ENCODE data around the gene PKNOX2.

Gene PKNOX2

DNA sequence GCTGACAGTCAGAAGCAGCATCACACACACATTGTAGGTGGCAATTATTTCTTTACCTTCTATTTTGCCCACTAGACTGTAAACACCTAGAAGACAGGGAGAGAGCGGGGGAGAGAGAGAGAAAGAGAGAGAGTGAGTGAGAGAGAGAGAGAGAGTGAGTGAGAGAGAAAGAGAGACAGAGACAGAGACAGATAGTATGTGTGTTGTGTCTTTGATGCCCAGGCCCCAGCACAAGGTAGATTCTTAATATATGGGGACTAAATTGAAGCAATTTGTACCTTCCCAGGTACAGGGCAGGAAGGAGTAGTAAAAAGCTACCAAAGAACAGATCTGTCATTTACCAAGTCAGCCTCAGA lies 163.7 kb downstream of the PKNOX2 start:
- H3K27ac Mint-ChIP-seq: no peak overlapping the region
- DNase-seq (no peak), ATAC-seq (replicated peaks) (no peak)
- no peaks in the 10 kb centered on the region for H3K36me3 Mint-ChIP-seq (ENCODE audit: insufficient read depth)
- no peaks in the 10 kb centered on the region for H3K9me3 Mint-ChIP-seq
- H3K4me1 Mint-ChIP-seq (ENCODE audit: low read depth in 2 of 2): no peaks in the 10 kb centered on the region
- peaks cover 73 to 84% of the 10 kb centered on the region in 2 donors for H3K27me3 Mint-ChIP-seq
- no peak overlapping the region for H3K4me3 Mint-ChIP-seq

DNA sequence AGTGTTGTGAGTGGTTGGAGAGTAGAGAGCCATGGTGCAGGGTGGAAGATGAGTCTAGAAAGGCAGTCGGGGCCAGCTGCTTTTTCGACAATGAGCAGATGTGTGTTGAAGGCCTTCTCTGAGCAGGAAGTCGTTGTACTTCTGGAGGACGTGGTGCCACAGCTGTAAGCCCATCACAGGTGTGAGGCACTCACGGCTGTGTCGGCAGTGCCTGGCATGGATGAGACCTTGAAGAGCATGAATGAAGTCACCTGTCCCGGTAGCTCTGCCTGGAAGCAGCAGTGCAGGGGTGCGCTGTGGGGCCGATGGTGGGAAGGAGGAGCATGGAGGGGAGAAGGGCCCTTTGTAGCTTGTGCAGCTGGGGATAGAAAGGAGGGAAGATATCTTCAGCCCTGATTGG lies 165.2 kb downstream of the PKNOX2 start:
- DNase-seq (no peak), ATAC-seq (replicated peaks) (no peak)
- no peak overlapping the region for H3K27ac Mint-ChIP-seq
- H3K36me3 Mint-ChIP-seq (ENCODE audit: insufficient read depth): no peaks in the 10 kb centered on the region
- H3K9me3 Mint-ChIP-seq: no peaks in the 10 kb centered on the region
- H3K4me3 Mint-ChIP-seq: no peak overlapping the region
- H3K4me1 Mint-ChIP-seq (ENCODE audit: low read depth in 2 of 2): no peaks in the 10 kb centered on the region
- H3K27me3 Mint-ChIP-seq: peaks cover 58 to 78% of the 10 kb centered on the region in 2 donors

DNA sequence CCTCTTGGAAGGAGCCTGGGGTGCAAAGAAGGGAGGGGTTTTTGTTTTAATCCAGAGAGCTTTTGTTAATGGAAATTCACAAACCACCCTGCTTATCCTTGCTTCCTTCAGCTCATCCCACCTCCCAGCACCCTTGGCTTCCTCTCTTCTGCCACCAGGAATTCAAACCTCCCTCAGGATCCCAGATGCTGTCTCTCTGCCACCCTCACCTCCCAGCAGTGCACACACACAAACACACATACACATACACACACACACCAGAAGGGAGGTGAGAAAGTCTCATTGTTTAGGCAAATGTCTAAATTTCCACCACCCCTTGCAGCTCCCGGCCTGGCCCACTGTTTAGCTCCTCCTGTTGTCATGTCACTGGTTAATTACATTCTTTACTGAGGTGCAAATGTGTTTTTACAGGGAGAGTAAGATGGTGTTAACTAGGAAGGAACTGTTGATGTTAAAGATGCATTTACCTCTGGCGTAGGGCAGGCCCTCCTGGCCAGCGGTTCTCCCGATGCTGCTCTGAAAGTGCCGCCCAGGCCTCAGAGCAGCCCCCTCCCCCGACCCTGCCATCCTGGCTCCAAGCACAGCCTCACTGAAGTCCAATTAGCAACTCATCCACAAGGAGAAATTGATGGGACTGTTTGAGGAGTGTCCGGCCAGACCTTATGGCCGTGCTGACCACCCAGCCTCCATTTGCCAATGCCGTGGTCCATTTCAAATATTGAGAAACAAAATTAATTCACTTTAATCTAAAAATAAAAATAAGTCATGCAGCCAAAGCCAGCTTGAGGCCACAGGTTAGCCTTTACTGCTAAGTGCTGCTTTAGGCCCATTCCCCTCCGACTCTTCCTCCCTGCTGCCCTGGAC lies 166.1 kb downstream of the PKNOX2 start:
- Mint-ChIP-seq H3K9me3 (no peaks in the 10 kb centered on the region), H3K27me3 (peaks cover 62 to 81% of the 10 kb centered on the region in 2 donors), H3K27ac (no peak overlapping the region), H3K36me3 (ENCODE audit: insufficient read depth) (no peaks in the 10 kb centered on the region), H3K4me3 (no peak overlapping the region), H3K4me1 (ENCODE audit: low read depth in 2 of 2) (no peaks in the 10 kb centered on the region)
- DNase-seq (no peak), ATAC-seq (replicated peaks) (no peak)

DNA sequence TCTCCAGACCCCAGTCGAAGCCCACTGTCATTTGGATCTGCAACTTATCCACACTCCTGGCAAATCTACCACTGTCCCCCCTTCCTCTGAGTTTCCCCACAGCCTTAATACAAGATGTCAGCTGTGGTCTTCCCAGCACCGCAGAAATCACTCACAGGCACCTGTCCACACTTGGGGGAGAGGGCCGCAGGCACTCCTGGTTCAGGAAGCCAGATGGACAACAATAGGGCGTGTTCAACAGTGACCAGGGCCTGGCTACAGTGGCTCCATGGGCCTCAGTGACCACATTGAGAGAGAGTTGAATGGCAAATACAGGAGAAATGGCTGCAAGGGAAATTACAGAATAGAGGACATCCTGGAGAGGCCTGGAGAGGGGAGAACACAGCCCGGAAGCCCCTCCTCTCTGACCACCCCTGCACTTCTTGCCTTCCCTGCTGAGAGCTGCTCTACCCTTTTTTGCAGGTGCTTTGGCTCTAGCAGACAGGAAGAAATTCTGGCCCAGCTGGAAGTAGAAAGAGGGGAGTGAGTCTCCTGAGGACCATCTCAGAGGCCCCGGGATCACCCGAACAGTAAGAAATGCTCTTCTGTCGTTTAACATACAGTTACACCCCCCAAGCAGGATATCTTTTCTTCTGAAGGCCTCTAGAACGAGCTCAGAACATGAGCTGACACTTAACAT lies 166.9 kb downstream of the PKNOX2 start:
- H3K36me3 Mint-ChIP-seq (ENCODE audit: insufficient read depth): no peaks in the 10 kb centered on the region
- DNase-seq: no peak
- H3K4me3 Mint-ChIP-seq: no peak overlapping the region
- no peak for ATAC-seq (replicated peaks)
- no peaks in the 10 kb centered on the region for H3K9me3 Mint-ChIP-seq
- H3K27ac Mint-ChIP-seq: no peak overlapping the region
- no peaks in the 10 kb centered on the region for H3K4me1 Mint-ChIP-seq (ENCODE audit: low read depth in 2 of 2)
- H3K27me3 Mint-ChIP-seq: peaks cover 56 to 73% of the 10 kb centered on the region in 2 donors

DNA sequence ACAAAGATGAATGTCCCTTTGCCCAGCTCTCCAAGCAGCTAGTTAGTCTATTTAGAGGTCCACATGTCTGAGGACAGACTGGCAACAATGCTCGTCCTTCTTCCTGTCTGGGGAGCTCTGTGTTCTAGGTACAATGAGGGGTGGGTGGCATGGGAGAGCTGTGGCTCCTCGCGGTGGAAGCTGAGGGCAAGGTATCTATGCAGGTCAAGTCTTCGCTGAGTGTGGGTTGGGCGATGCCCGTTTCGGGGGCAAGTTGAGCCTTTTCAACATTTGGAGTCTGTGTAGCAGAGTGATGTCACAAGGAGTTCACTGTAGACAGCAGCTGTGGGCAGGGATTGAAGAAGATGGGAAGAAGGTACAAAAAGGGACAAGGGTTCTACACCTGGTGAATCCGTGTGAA lies 168.3 kb downstream of the PKNOX2 start:
- no peaks in the 10 kb centered on the region for H3K36me3 Mint-ChIP-seq (ENCODE audit: insufficient read depth)
- no peak overlapping the region for H3K4me3 Mint-ChIP-seq

DNA sequence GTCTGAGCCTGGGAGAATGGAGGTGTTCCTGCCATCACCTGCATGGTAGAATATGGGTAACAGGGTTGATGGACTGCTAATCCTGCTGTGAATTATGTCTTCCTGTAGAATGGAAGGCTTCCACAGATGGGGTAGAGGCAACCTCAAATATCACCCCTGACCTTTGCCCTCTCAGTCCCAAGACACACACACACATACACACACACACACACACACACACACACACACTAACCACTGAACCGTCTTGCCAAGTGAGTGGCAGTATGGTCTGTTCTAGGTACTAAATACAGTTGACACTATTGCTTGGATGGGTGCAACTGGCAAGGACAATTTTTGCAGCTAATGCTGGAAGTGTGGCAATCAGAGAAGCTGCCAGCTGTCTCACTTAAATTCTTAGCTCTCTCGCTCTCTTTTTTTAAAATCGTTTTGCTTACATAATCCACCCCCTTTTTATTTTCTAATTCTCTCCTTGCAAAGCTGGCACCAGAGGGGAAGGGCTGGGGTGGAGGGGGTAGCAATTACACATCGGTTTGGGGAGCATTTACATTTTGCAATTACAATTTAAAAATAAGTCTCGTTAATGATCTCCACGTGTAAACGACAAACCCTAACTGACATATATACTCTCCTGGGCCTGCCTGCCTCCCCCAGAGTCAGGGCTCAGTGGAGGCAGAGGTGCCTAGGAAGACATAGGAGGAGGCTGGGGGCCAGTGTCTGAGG lies 169.0 kb downstream of the PKNOX2 start:
- no peaks in the 10 kb centered on the region for H3K4me1 Mint-ChIP-seq (ENCODE audit: low read depth in 2 of 2)
- ATAC-seq (replicated peaks): no peak
- DNase-seq: no peak
- H3K9me3 Mint-ChIP-seq: no peaks in the 10 kb centered on the region
- peaks cover 50 to 68% of the 10 kb centered on the region in 2 donors for H3K27me3 Mint-ChIP-seq
- no peak overlapping the region for H3K4me3 Mint-ChIP-seq
- no peaks in the 10 kb centered on the region for H3K36me3 Mint-ChIP-seq (ENCODE audit: insufficient read depth)
- H3K27ac Mint-ChIP-seq: no peak overlapping the region

More for the DNA sequence above, 168.3 kb downstream of the PKNOX2 start:
- Mint-ChIP-seq H3K27ac (no peak overlapping the region), H3K9me3 (no peaks in the 10 kb centered on the region), H3K27me3 (peaks cover 50 to 68% of the 10 kb centered on the region in 2 donors), H3K4me1 (ENCODE audit: low read depth in 2 of 2) (no peaks in the 10 kb centered on the region)
- no peak for ATAC-seq (replicated peaks)
- no peak for DNase-seq

DNA sequence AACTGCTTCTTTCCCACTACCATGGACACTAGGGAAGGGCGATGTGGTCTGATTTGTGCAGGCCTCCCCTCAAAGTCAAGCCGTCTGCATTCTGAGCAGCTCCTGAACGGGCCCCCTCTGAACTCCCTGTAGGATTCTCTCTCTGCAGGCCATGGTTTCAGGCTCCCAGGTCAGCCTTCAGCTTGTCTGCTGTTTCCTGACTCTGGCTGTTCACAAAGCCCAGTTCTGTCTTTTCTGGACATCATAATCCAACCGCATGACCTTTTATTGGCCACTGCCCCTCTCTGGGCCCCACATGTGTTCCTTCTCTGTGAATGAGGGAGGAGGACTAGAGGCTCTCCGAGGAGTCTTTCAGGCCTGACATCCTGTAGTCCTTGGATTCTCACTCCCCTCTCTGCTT lies 170.6 kb downstream of the PKNOX2 start:
- Mint-ChIP-seq H3K27me3 (peaks cover 41 to 67% of the 10 kb centered on the region in 2 donors), H3K36me3 (ENCODE audit: insufficient read depth) (no peaks in the 10 kb centered on the region), H3K9me3 (no peaks in the 10 kb centered on the region), H3K27ac (no peak overlapping the region), H3K4me3 (no peak overlapping the region), H3K4me1 (ENCODE audit: low read depth in 2 of 2) (no peaks in the 10 kb centered on the region)
- DNase-seq (no peak), ATAC-seq (replicated peaks) (no peak)

DNA sequence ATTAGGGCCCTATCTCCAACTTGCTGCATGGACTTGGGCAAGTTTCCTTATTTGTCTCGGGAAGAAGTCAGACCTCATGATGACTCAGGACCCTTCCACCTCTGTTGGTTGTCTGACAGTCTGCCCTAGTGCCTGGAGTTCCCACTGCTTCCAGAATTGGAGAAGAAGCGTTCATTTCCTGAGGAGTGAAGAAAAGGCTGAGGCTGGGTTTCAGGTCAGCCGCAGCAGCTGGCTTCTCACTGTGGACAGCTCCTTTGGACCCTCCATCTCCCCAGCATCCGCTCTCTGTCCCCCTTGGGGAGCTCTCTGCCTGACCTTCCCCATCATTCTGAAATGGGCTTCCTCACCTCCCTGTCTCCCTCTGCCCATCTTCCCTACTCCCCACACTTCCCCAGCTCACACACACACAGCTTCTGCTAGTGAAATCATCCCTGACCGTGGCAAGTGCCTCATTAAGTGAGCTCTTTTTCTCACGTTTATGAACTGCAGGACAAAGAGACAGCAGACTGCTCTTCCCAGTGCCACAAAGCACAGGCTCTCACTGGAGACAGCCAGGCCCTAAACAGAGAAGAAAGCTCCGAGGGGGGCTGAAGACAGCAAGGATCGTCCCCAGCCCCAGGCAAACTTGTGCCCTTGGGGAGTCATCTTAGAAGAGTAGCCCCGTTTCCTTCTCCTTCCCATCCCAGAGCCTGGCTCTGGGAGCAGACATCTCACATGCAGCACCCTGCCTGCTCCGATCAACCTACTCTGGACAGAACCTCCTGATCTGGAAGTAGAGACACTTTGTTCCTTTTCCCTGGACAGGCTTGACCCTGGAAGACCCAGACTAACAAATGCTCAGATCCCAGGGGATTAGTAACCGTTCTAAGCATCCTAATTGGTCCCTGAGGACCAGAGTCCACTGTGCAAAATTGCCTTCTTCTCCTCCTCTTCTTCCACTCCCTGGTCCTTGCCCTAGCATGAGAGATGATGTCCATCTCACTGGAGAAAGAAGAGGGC lies 173.6 kb downstream of the PKNOX2 start:
- Mint-ChIP-seq H3K36me3 (ENCODE audit: insufficient read depth) (no peaks in the 10 kb centered on the region), H3K27ac (no peak overlapping the region), H3K27me3 (peaks cover 27 to 56% of the 10 kb centered on the region in 2 donors), H3K9me3 (no peaks in the 10 kb centered on the region), H3K4me3 (no peak overlapping the region), H3K4me1 (ENCODE audit: low read depth in 2 of 2) (no peaks in the 10 kb centered on the region)
- DNase-seq (no peak), ATAC-seq (replicated peaks) (no peak)

DNA sequence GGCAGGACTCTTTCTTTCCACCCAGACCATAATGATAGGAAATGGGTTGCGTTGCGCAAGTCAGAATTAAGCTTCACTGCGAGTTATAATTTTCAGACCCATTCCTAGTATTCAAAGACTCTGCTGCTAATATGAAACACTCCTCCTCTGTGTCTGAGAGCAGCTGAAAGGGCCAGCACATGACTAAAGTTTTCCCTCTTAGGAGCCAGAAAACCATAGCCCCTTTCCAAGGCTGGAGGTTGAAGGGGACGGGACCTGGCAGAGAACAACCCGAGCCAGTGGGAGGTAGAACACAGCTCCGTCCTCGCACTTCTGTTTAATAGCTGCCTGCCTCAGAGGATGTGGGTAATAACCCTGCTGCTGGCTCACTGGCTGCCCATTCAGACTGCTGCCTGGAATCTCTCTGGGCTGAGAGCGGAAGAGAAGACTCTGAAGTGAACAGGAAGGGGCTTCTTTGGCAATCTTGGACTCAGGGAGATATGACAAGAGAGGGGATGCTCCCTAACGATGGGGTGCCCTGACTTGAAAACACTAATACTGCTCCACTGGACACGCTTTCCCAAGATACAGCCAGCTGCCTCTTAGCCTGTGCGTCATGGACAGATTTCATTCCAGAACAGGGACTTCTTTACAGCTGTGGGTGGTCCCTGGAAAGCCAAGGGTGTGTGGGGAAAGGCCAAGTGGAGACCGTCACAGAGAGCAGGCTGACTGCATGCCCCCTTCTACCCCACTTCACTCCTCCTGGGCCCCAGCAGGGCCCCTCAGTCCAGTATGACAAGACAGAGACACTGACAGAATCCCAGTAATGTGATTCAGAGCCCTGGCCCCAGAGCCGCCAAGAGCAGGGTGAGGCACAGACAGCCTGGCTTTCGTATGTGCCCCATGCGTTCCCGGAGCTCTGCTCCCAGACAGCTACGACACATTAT lies 174.6 kb downstream of the PKNOX2 start:
- ATAC-seq (replicated peaks) (no peak), DNase-seq (no peak)
- Mint-ChIP-seq H3K27ac (no peak overlapping the region), H3K27me3 (peaks cover 36 to 59% of the 10 kb centered on the region in 2 donors), H3K9me3 (no peaks in the 10 kb centered on the region), H3K4me1 (ENCODE audit: low read depth in 2 of 2) (no peaks in the 10 kb centered on the region), H3K36me3 (ENCODE audit: insufficient read depth) (no peaks in the 10 kb centered on the region), H3K4me3 (no peak overlapping the region)

DNA sequence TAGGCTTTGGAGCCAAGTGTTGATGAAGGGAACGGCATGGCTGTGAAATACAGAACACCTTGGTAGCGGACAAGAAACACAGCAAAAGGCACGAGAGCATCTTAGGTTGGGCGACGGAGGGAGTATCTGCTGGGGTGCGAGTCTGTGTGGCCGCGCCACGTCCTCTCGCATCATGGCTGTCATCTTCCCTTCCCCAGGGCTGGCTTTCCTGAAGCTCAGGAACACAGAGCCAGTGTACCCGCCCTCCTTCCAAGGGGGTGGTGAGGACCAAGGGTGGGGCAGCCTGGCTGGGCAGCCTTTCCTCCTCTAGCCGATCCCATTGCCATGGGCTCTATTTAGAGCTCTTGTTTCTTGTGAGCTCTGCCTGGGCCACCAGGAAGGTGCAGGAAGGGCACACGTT lies 177.1 kb downstream of the PKNOX2 start:
- no peak for ATAC-seq (replicated peaks)
- H3K4me3 Mint-ChIP-seq: no peak overlapping the region

DNA sequence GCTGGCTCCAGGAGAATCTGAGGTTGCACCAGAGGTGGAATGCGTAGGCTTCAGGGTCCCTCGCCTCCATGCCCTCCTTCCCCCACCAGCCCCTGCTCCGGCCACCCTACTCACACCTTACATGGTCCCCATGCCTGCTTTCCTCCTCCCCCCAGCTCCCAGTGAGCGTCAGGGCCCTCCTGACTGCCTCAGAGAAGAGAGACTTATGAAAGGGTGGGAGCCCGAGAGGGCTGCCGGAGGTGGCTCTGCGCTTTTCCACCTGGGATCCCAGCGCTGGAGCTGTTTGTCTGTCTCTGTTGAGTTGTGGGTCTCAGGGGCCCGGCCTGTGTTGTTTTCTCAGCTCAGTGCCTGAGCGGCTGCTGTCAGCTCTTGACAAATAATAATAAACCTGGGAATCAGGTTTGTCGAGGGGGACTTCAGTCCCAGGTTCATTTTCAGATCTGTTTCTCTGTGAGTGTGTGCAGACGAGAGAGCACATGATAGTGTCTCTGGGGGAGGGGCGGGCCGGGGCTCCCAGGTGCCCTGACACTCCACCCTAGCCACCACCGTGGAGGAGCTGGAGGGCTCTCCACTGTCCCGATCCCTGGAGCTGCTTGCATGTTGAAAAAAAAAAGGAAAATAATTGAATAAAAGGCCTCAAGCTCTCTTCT lies 177.9 kb downstream of the PKNOX2 start:
- Mint-ChIP-seq H3K9me3 (no peaks in the 10 kb centered on the region), H3K4me3 (no peak overlapping the region), H3K4me1 (ENCODE audit: low read depth in 2 of 2) (peaks cover 0 to 2% of the 10 kb centered on the region in 2 donors), H3K36me3 (ENCODE audit: insufficient read depth) (no peaks in the 10 kb centered on the region), H3K27me3 (peaks cover 41 to 72% of the 10 kb centered on the region in 2 donors), H3K27ac (no peak overlapping the region)
- DNase-seq: no peak
- ATAC-seq (replicated peaks): no peak

More for the DNA sequence above, 177.1 kb downstream of the PKNOX2 start:
- Mint-ChIP-seq H3K27me3 (peaks cover 42 to 75% of the 10 kb centered on the region in 2 donors), H3K4me1 (ENCODE audit: low read depth in 2 of 2) (peaks cover 0 to 2% of the 10 kb centered on the region in 2 donors), H3K27ac (peak overlapping the region in 1 of 2 donors; percentile 42), H3K36me3 (ENCODE audit: insufficient read depth) (no peaks in the 10 kb centered on the region), H3K9me3 (no peaks in the 10 kb centered on the region)
- DNase-seq: no peak
